Raji (cell line): ENCODE results near the gene BMP7.

Source experiments
- POLR2A ChIP-seq: IDR thresholded peaks from 2 replicates; pipeline ENCODE4 v1.6.1; 2011; ENCODE audit warnings: low read depth, low read length, control low read depth; ENCODE audit not compliant: insufficient read depth

The BMP7 gene

DNA sequence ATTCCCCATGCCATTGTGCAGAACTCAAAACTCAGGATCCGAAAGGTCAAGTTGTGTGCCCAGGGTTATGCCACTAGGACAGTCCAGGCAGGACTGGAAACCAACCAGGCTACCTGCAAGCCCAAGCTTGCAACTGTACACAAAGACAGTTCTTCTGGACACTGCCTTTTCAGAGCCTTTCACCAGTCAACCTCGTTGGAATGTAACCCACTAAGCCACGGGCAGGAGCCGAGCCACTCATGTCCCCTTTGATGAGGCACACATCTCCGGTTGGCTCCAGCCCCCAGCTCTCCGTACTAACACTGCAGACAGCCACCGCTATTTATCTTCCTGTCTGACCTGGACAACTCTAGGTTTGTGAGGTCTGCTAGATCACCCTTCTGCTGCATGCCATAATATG, 62.5 kb downstream of the BMP7 start:
- no peak for TF ChIP-seq POLR2A

DNA sequence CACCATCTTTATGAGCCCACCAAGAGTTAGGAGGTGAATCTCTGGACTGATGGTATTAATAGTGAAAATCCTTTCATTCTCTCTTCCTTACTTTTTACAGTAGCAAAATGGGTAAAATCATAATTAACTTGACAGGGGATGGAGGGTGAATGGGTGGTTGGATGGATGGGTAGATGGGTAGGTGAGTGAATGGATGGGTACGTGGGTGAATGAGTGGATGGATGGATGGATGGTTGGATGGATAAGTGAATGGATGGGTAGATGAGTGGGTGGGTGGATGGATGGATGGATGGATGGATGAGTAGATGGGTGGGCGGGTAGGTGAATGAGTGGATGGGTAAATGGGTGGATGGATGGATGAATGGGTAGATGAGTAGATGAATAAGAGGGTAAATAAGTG, 63.2 kb downstream of the BMP7 start:
- no peak for TF ChIP-seq POLR2A

DNA sequence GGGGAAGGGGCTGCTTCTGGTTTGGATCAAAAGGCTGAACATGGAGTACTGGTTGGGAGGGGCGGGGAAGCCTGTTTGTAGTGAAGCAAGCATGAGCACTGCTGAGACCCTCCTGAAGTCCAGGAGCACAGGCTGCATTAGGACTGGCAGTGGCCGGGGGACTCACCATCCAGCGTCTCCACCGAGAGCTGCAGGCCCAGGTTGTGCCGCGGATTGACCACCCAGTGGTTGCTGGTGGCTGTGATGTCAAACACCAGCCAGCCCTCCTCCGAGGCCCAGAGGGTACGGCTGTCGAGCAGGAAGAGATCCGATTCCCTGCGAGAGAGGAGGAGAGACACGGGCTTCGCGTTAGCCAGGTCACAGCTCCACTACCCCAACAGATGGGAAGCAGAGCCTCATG, 64.1 kb downstream of the BMP7 start:
- no peak for TF ChIP-seq POLR2A

DNA sequence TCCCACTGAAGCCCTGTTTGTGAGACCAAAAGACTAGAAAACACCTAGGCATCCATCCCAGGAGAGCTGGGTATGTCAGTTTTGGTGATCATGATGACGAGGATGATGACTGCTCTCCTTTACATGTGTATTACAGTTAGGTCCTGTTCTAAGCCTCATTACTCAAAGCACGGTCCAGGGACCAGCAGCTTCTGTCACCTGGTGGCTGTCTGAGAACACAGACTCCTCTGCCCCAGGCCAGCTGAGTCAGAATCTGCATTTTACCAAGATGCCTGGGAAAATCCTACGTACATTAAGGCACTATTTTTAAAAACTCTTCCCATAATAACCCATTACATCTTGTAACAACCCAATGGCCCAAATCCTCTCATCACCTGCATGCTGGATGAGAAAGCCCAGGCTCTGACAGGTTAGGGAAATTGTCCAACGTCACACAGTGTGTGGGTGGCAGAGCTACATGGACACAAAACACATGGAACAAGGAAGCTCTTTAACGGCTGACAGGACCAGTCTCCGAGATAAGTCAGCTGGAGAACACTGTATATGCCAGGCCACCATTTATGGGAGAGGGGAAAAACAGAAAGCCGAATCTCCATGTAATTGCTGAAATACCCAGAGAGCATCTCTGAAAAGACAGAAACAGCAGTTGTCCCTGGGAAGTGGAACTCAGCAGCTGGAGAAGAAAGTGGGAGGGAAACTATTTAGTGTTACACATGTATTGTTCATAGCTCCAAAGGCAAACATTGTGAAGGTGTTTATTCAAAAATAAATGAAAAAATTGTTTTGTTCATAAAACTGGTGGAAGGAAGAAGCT, 65.4 kb downstream of the BMP7 start:
- no peak for TF ChIP-seq POLR2A

DNA sequence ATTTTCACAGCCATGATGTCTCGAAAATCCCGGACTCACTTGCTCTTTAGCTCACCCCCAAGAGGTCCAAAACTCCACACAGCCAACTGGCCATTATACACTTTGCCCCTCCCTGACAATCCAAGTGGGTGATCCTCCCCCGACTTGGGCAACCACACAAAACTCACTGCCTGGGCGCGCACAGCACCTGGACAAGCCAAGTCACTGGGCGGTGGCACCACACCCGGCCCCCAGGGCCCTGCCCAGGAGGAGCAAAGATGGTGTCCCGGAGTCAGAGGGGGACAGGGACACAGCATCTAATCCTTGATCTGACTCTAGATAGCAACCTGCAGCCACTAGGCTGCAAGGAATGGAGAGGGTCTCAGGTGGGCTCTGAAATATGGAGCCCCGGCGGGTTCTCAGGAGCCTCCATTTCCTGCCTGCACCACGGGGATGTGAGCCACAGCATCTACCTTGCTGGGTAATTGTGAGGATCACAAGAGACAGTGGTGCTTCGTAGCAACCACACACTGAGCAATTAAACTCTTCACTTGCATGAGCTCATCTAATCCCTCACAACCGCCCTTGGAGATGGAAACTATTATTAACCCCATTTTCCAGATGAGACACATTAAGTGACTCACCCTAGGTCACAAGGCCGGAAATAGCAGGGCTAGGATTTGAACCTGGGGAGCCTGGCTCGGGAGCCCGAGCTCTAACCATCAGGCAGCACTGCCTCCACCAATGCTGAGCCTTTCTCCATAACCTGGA, 66.6 kb downstream of the BMP7 start:
- TF ChIP-seq POLR2A, result no peak

DNA sequence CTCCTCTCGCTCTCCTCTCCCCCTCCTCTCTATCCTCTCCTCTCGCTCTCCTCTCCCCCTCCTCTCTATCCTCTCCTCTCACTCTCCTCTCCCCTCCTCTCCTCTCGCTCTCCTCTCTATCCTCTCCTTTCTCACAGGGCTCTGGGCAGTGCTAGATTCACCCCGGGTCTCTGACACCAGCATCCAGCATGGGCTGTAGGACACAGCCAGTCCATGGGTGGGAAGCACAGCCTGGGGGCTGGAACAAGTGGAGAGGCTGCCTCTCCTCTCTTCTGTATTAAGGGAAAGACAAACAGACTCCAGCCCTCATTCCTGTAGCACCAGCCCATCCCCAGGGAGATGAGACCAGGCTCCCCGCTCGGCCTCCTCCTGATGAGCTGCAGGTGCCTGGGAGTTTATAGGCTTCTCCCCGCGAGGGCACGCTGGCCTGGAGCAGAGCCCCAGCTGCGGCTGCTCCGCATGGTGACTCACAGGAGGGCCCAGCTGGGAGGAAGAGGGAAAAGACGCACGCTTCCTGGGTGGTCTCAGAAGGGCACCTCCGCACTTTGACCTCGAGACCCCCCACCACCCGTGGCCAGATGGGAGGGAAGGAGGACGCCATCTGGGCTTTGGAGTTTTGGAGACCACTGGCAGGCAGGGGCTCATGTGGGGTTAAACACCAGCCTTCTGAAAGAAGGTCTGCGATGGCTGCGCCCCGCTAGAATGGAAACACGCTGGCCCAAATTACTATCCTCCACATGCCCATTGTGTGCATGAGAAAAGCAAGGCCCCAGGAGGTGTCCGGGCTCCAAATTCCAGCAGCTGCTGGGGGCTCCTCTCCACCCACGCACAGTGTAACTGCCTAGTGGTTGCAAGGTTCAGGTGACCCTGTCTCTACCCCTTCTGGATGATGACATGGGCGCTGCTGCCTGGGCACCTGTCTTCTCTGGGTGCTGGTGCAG, 68.0 kb downstream of the BMP7 start:
- TF ChIP-seq POLR2A, result no peak

DNA sequence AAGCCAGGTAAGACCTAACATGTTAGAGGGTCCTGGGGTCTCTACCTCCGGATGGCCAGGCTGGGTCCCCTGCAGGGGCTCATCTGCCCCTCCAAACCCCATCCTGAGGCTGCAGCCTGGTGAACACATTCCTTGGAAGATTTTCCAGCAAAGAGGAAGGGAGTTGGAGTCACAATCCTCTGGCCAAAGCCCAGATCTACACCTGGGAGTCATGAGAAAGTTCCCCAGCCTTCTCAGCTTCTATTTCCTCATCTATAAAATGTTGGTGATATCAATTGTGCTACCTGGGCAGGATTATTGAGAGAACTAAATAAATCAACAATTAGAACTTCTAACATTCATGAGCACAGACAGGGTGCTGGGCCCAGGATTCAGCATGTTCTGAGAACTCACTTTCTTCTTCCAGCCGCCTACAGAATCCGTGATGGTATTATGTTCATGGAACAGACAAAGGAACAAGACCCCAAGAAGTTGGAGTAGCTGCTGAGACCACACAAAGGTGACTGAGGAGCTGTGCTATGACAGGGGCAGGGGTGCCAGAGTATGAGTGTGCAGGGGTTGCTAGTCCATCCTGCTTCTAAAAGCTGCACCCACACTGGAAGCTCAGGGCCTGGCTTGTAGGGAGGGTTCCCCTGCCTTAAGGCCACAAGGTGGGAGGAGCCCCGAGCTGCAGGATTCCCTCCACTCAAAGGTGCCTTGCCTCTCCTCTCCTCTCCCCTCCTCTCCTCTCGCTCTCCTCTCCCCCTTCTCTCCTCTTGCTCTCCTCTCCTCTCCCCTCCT, 68.9 kb downstream of the BMP7 start:
- TF ChIP-seq POLR2A, result no peak

DNA sequence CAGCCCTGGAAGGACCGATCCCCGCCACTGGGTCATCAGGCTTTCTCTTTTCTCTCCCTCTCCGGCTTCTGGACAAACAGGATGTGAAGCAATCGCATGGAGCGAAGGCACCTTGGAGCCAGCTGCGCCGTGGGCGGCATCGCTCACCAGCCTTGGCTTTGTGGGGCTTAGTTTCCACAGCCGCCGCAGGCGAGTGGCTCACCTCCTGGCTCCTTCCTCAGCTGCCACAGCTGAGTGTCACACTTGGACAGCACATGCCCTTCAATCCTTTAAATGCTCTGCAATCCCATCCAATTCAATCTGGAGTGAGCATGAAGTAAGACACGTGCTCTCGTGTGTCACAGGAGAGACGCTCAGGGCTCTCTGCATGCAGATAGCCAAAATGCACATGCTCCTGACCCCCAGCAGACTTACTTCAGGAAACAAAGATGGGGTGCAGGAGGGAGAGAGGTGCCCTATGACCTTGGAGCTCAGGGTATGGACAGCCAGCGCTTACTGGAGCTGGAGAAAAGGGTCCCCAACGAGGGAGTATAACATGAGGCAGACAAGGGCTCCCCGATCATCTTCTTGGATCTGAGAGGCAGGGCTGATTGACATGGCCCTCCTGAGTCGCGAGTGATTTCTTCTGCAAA, 70.9 kb downstream of the BMP7 start:
- no peak for TF ChIP-seq POLR2A

DNA sequence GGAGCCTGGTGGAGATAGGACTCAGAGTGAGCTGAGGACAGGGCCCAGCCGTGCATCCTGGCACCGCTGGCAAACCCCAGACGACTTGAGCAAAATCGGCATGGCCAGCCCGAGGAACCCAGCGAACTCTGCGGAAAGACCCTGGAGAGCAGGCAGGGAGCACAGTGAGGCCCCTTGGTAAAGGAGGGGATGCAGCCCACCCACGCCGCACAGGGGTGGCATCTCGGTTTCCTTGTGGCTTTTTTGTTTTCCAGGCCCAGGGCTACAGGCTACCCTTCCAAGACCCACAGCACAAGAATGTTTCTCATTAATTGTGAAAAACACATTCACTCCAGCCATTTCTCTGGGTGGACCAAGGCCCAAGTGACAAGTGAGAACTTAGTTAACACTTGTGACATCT, 71.4 kb downstream of the BMP7 start:
- no peak for TF ChIP-seq POLR2A

DNA sequence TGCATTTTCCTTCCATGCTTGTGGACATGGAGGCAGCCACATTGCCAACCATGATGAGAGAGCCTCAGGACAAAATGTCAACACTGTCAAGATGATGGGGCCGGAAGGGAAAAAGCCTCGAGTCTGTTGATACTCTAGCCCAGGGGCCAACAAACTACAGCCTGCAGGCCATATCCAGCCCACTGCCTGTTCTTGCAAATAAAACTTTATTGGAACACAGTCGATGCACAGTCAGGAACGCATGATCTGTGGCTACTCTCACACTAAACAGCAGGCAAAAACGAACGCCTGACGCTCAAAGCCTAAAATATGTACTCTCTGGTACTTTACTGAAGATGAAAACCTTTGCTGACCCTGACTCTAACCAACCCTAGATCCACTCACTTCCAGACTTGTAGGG, 72.3 kb downstream of the BMP7 start:
- no peak for TF ChIP-seq POLR2A

DNA sequence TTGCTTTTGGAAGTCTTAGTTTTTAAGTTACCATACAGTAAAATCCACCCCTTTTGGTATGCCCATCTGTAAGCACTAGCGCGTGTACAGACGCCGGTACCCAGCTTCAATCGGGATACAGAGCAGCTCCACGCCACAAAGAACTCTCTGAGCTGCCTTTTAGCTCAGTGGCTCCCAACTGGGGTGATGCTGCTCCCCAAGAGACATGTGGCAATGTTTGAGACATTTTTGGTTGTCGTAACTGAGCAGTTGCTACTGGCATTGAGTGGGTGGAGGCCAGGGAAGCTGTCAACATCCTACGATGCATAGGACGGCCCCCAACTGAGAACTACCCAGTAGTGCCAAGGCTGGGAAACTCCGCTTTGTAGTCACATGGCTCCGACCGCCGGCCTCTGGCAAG, 73.3 kb downstream of the BMP7 start:
- TF ChIP-seq POLR2A, result no peak

DNA sequence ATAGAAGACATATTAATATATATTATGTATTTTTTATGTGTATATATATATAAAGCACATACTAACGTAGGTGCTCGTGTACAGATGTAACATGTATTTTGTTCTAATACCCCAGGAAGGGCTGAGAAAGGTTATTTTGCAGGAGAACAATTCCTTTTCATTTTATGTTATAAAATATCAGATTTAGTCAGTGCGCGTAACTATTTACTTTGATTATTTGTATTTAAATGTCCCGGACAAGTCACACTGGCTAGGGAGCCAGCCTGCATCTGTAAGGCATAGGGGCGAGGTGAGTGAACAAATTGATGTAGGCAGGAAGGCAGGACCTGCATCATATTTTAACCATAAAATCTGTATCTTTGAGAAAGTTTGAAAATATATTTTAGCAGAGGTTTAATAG, 74.1 kb downstream of the BMP7 start:
- no peak for TF ChIP-seq POLR2A

DNA sequence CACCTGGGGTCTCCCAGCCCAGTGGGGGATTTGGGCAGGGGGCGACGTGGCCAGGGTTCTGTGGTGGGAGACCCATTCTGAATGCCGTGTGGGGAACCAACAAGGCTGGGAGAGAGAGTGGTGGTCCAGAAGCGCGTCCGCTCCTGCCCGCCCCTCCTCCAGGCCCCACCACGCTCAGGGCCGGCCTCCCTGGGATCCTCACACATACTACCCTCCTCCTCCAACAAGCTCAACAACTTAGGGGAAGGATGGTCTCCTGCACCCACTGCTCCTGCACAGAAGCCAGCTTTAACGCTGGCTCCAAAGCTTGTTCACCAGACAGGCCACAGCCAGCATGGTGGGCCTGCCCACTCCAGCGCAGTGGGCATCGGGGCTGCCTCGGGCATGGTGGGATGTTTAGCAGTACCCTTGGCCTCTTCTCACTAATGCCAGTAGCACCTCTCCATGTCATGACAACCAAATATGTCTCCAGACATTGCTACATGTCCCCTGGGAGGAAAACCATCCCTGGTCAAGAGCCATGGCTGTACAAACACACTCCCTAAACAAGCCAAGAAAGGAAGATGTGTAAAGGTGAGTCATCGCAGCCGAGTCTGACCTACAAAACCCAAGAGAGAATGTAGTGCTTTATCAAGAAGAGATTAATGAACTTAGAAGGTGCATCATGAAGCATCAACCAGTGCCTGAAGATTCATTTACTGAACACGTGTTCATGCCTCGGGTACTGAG, 75.7 kb downstream of the BMP7 start:
- no peak for TF ChIP-seq POLR2A

DNA sequence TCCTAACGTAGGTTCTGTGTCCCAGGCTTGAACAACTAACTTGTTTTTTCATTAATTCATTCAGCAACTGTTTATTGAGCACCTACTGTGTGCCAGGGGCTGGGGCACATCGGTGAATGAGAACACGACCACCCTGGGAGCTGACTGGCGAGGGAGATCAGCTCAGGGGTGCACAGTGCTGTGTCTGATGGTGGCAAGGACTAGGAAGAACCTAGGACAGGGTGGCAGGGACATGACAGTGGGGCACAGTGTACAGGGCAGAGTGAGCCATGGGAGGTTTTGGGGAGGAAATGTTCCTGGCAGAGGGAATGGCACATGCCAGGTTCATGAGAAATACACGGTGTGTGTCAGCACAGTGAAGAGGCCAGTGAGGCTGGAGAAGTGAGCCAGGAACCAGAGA, 76.7 kb downstream of the BMP7 start:
- TF ChIP-seq POLR2A, result no peak
